IMR-90 (cell line): ENCODE data around the gene ZNF180. TPM values are rescaled to one million over a fixed set of nuclear protein-coding genes. Genes with fewer than 3 reads are reported as not detected.

Experiments
- ATAC-seq: fragments of 200-7000 bp; cut with Tn5 transposase; 2 replicates; pipeline ENCODE4 v1.9.1; 2020; ENCODE audit warnings: low read depth, mild to moderate bottlenecking, moderate library complexity
- BruUV-seq: library from RNA; stranded (reverse); fragments of 400-500 nt; replicated peaks from 2 replicates; lab custom pipeline; 2021; lab: Mats Ljungman, UMichigan
- CTCF ChIA-PET: fragments of 300-600 bp; formaldehyde crosslinking; extraction: SDS; loops from one replicate; lab custom pipeline; 2021; ENCODE audit warnings: antibody characterized with exemption; lab: Yijun Ruan, JAX
- POLR2A ChIA-PET: fragments of 300-600 bp; sonication (Branson Sonifier 250); formaldehyde crosslinking; loops from one replicate; lab custom pipeline; 2022; ENCODE audit warnings: antibody characterized with exemption; ENCODE audit not compliant: unreplicated experiment; lab: Charles Lee
- DNase-seq: peaks from one replicate; pipeline ENCODE4 v3.0.0; 2013
- H2AFZ ChIP-seq: replicated peaks from 2 replicates; pipeline ENCODE3; 2013; ENCODE audit warnings: low read length, mild to moderate bottlenecking; ENCODE audit not compliant: poor library complexity
- H2AK5ac ChIP-seq: 2 replicates; pipeline ENCODE4 v1.6.1; 2013; ENCODE audit warnings: low read depth, low read length, inconsistent platforms
- H2AK9ac ChIP-seq: replicated peaks from 2 replicates; pipeline ENCODE3; 2013; ENCODE audit warnings: mild to moderate bottlenecking, low read depth, low read length, moderate library complexity; ENCODE audit not compliant: poor library complexity
- H2BK120ac ChIP-seq: 2 replicates; pipeline ENCODE4 v1.6.1; 2013; ENCODE audit warnings: low read depth, low read length, inconsistent platforms
- H2BK15ac ChIP-seq: 3 replicates; pipeline ENCODE4 v1.6.1; 2013; ENCODE audit warnings: low read depth, low read length, inconsistent platforms
- H2BK20ac ChIP-seq: 2 replicates; pipeline ENCODE4 v1.6.1; 2013; ENCODE audit warnings: low read depth, mild to moderate bottlenecking, inconsistent platforms, low read length, moderate library complexity
- H2BK5ac ChIP-seq: 2 replicates; pipeline ENCODE4 v1.6.1; 2013; ENCODE audit warnings: mild to moderate bottlenecking, low read depth, low read length, inconsistent platforms; ENCODE audit not compliant: poor library complexity, severe bottlenecking
- H3K14ac ChIP-seq: replicated peaks from 2 replicates; pipeline ENCODE4 v1.6.1; 2013; ENCODE audit warnings: low read depth, low read length, inconsistent platforms
- H3K18ac ChIP-seq: 2 replicates; pipeline ENCODE4 v1.6.1; 2013; ENCODE audit warnings: low read depth, low read length, control low read depth
- H3K23ac ChIP-seq: 2 replicates; pipeline ENCODE4 v1.6.1; 2013; ENCODE audit warnings: low read depth, low read length, inconsistent platforms
- H3K27ac ChIP-seq: 2 replicates; pipeline ENCODE4 v1.5.1; 2013; ENCODE audit warnings: mild to moderate bottlenecking, control low read depth, low read length; ENCODE audit not compliant: insufficient read depth
- H3K27me3 ChIP-seq: 2 replicates; pipeline ENCODE4 v1.6.1; 2013; ENCODE audit warnings: low read length; ENCODE audit not compliant: control insufficient read depth, insufficient read depth
- H3K36me3 ChIP-seq: 2 replicates; pipeline ENCODE4 v1.6.1; 2013; ENCODE audit warnings: low read length, mixed read lengths; ENCODE audit not compliant: control insufficient read depth, insufficient read depth
- H3K4ac ChIP-seq: 2 replicates; pipeline ENCODE4 v1.6.1; 2013; ENCODE audit warnings: low read depth, low read length, inconsistent platforms
- H3K4me1 ChIP-seq: 2 replicates; pipeline ENCODE4 v1.6.1; 2013; ENCODE audit warnings: low read length, mixed read lengths; ENCODE audit not compliant: control insufficient read depth, insufficient read depth
- H3K4me2 ChIP-seq: 2 replicates; pipeline ENCODE4 v1.6.1; 2013; ENCODE audit warnings: low read depth, mild to moderate bottlenecking, control low read depth, low read length, moderate library complexity
- H3K4me3 ChIP-seq: 2 replicates; pipeline ENCODE4 v1.5.1; 2013; ENCODE audit warnings: low read depth, mild to moderate bottlenecking, control low read depth, low read length, moderate library complexity; ENCODE audit not compliant: insufficient read depth
- H3K56ac ChIP-seq: 2 replicates; pipeline ENCODE4 v1.6.1; 2013; ENCODE audit warnings: low read length, inconsistent platforms; ENCODE audit not compliant: insufficient read depth; ENCODE audit errors: extremely low read depth
- H3K79me1 ChIP-seq, 2 experiments: 2 replicates each; pipeline ENCODE4 v1.6.1; 2013; ENCODE audit warnings: low read length in 2 of 2, inconsistent platforms in 1 of 2, low read depth in 1 of 2
- H3K9ac ChIP-seq: 2 replicates; pipeline ENCODE4 v1.6.1; 2013; ENCODE audit warnings: low read depth, low read length, control low read depth
- H3K9me1 ChIP-seq: 2 replicates; pipeline ENCODE4 v1.6.1; 2013; ENCODE audit warnings: low read length, inconsistent platforms; ENCODE audit not compliant: insufficient read depth
- H3K9me3 ChIP-seq: 2 replicates; pipeline ENCODE4 v1.6.1; 2013; ENCODE audit warnings: low read length; ENCODE audit not compliant: control insufficient read depth, insufficient read depth
- H4K20me1 ChIP-seq: 2 replicates; pipeline ENCODE4 v1.6.1; 2013; ENCODE audit warnings: low read length, inconsistent platforms; ENCODE audit not compliant: insufficient read depth
- H4K5ac ChIP-seq: 2 replicates; pipeline ENCODE4 v1.6.1; 2013; ENCODE audit warnings: mild to moderate bottlenecking, low read depth, low read length, control low read depth
- H4K8ac ChIP-seq, 2 experiments: 2 replicates each; pipeline ENCODE4 v1.6.1; 2013; ENCODE audit warnings: low read depth in 2 of 2, low read length in 2 of 2, control low read depth in 1 of 2, inconsistent platforms in 1 of 2
- H4K91ac ChIP-seq: 2 replicates; pipeline ENCODE4 v1.6.1; 2013; ENCODE audit warnings: low read depth, low read length, inconsistent platforms; ENCODE audit not compliant: insufficient read depth
- BHLHE40 ChIP-seq: fragments of 150-350 bp; IDR thresholded peaks from 2 replicates; pipeline ENCODE4 v1.6.1; 2016; ENCODE audit warnings: mild to moderate bottlenecking, low read depth, low read length
- CEBPB ChIP-seq: IDR thresholded peaks from 2 replicates; pipeline ENCODE4 v1.6.1; 2012; ENCODE audit warnings: low read depth, low read length, improper control_type of control experiment
- CHD1 ChIP-seq: IDR thresholded peaks from 2 replicates; pipeline ENCODE4 v1.6.1; 2012; ENCODE audit warnings: low read depth, low read length, improper control_type of control experiment
- CTCF ChIP-seq: conservative IDR thresholded peaks from 2 replicates; pipeline ENCODE4 v1.5.1; 2012; ENCODE audit warnings: mild to moderate bottlenecking, low read depth, low read length, improper control_type of control experiment
- FOS ChIP-seq: fragments of 150-350 bp; IDR thresholded peaks from 2 replicates; pipeline ENCODE4 v1.6.1; 2016; ENCODE audit warnings: low read depth, low read length
- MAFK ChIP-seq: IDR thresholded peaks from 2 replicates; pipeline ENCODE4 v1.6.1; 2012; ENCODE audit warnings: low read depth, low read length, improper control_type of control experiment
- MAZ ChIP-seq: IDR thresholded peaks from 2 replicates; pipeline ENCODE4 v1.6.1; 2012; ENCODE audit warnings: low read depth, mild to moderate bottlenecking, low read length, improper control_type of control experiment, moderate library complexity, borderline replicate concordance
- MXI1 ChIP-seq: IDR thresholded peaks from 2 replicates; pipeline ENCODE4 v1.6.1; 2012; ENCODE audit warnings: low read depth, mild to moderate bottlenecking, low read length, moderate library complexity, borderline replicate concordance
- NFE2L2 ChIP-seq: fragments of 150-350 bp; IDR thresholded peaks from 2 replicates; pipeline ENCODE4 v1.6.1; 2016; ENCODE audit warnings: low read depth, mild to moderate bottlenecking, low read length
- POLR2A ChIP-seq: IDR thresholded peaks from 2 replicates; pipeline ENCODE4 v1.6.1; 2012; ENCODE audit warnings: mild to moderate bottlenecking, low read depth, low read length
- RAD21 ChIP-seq: IDR thresholded peaks from 2 replicates; pipeline ENCODE4 v1.6.1; 2012; ENCODE audit warnings: low read length, improper control_type of control experiment
- RCOR1 ChIP-seq: IDR thresholded peaks from 2 replicates; pipeline ENCODE4 v1.6.1; 2012; ENCODE audit warnings: mild to moderate bottlenecking, low read length, improper control_type of control experiment; ENCODE audit not compliant: insufficient replicate concordance
- RFX5 ChIP-seq: IDR thresholded peaks from 2 replicates; pipeline ENCODE4 v1.8.0; 2012; ENCODE audit warnings: low read depth, mild to moderate bottlenecking, low read length, moderate library complexity
- SMC3 ChIP-seq: fragments of 150-350 bp; IDR thresholded peaks from 2 replicates; pipeline ENCODE4 v1.6.1; 2016; ENCODE audit warnings: low read depth, mild to moderate bottlenecking, antibody characterized with exemption, low read length, moderate library complexity
- WGBS, 2 experiments: methylation state at CpG; one replicate each; pipeline versions ENCODE4 v1.1.5 to v1.1.7; 2013; ENCODE audit warnings: missing lambda C conversion rate in 2 of 2; ENCODE audit not compliant: insufficient read length in 1 of 2; ENCODE audit errors: extremely low coverage in 2 of 2; 5-methylcytosine and 5-hydroxymethylcytosine counted together
- dilution Hi-C: fragments of 300-500 bp; cut with HindIII; formaldehyde crosslinking; loops from one replicate; pipeline ENCODE4 v1.14.3; 2018; ENCODE audit warnings: low sequenced_read_pairs; ENCODE audit not compliant: unreplicated experiment
- in situ Hi-C: fragments of 300-500 bp; cut with MboI; formaldehyde crosslinking; loops from 3 replicates; pipeline ENCODE4 v1.14.3; 2019; ENCODE audit warnings: low sequenced_read_pairs, inconsistent platforms, mixed read lengths
- intact Hi-C: fragments of 100-400 bp; cut with micrococcal nuclease; formaldehyde crosslinking; loops from 2 replicates; pipeline ENCODE4 v1.10.0; 2022
- polyA plus RNA-seq, 3 experiments: library from polyadenylated mRNA; depleted of rRNA; stranded (reverse); fragments of >200 nt; gene quantifications; 2 replicates each; pipeline ENCODE4 v1.2.3, GENCODE V29; 2012; ENCODE audit warnings: low replicate concordance in 1 of 3
- total RNA-seq: library from RNA; depleted of rRNA; stranded (reverse); fragments of >200 nt; gene quantifications from 2 replicates; pipeline ENCODE4 v1.2.3, GENCODE V29; 2012
- TF ChIP-seq, protein P1 (sequence below): fragments of 150-350 bp; IDR thresholded peaks from 2 replicates; pipeline ENCODE4 v1.6.1; 2016; ENCODE audit warnings: low read depth, mild to moderate bottlenecking, low read length, moderate library complexity, borderline replicate concordance
- TF ChIP-seq, protein P2 (sequence below): fragments of 150-350 bp; IDR thresholded peaks from 2 replicates; pipeline ENCODE4 v1.6.1; 2017; ENCODE audit warnings: mild to moderate bottlenecking, antibody characterized with exemption, low read length, low read depth

Gene ZNF180
- total and polyA plus RNA-seq, 2 of the 4 experiments (the other 2 are of a cell fraction), result 2.8 to 26.3 TPM

DNA sequence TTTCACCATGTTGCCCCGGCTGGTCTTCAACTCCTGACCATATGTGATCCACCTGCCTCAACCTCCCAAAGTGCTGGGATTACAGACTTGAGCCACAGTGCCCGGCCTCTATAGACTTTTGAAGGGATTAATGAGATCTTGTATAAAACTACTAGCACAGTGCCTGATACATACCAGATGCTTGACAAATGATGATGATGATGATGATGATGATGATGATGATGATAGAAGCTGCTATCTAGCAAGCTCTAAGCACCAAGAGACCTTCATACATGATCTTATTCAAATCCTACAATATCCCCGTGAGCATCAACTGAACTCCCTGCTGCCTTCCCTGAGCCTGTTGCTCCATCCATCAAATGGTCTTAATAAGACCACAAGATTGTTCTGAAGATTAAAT is 14.7 kb upstream of the ZNF180 start:
- WGBS, 2 experiments, result no CpG with 5 or more reads among the region's 3 CpGs

More for the DNA sequence above, 14.7 kb upstream of the ZNF180 start:
- Histone ChIP-seq H4K20me1 (no peaks in the 10 kb centered on the region), H3K27ac (no peak overlapping the region), H3K4ac (no peak overlapping the region), H2AK5ac (no peak overlapping the region), H3K9me3 (no peaks in the 10 kb centered on the region), H4K91ac (no peak overlapping the region), H4K5ac (no peak overlapping the region), H3K56ac (no peak overlapping the region), H3K4me1 (no peaks in the 10 kb centered on the region), H2AK9ac (no peak overlapping the region), H3K27me3 (peaks cover 3% of the 10 kb centered on the region; the same call in 1 of the 2 replicates), H2BK5ac (no peak overlapping the region), H3K23ac (no peak overlapping the region), H3K4me3 (no peak overlapping the region), H2BK15ac (no peak overlapping the region), H3K9ac (no peak overlapping the region), H3K36me3 (no peaks in the 10 kb centered on the region), H3K79me1 (no peaks in the 10 kb centered on the region), H3K14ac (no peak overlapping the region), H2BK120ac (no peak overlapping the region), H3K4me2 (no peak overlapping the region), H3K18ac (no peak overlapping the region), H2AFZ (no peak overlapping the region), H3K9me1 (no peaks in the 10 kb centered on the region), H4K8ac (no peak overlapping the region), H2BK20ac (no peak overlapping the region)
- TF ChIP-seq POLR2A, result no peak
- TF ChIP-seq CHD1, result no peak
- TF ChIP-seq, protein P1, sequence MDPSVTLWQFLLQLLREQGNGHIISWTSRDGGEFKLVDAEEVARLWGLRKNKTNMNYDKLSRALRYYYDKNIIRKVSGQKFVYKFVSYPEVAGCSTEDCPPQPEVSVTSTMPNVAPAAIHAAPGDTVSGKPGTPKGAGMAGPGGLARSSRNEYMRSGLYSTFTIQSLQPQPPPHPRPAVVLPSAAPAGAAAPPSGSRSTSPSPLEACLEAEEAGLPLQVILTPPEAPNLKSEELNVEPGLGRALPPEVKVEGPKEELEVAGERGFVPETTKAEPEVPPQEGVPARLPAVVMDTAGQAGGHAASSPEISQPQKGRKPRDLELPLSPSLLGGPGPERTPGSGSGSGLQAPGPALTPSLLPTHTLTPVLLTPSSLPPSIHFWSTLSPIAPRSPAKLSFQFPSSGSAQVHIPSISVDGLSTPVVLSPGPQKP, result no peak
- no peak for TF ChIP-seq BHLHE40
- TF ChIP-seq MAZ, result no peak
- TF ChIP-seq CTCF, result no peak
- TF ChIP-seq RFX5, result no peak
- no peak for TF ChIP-seq RCOR1
- TF ChIP-seq, protein P2, sequence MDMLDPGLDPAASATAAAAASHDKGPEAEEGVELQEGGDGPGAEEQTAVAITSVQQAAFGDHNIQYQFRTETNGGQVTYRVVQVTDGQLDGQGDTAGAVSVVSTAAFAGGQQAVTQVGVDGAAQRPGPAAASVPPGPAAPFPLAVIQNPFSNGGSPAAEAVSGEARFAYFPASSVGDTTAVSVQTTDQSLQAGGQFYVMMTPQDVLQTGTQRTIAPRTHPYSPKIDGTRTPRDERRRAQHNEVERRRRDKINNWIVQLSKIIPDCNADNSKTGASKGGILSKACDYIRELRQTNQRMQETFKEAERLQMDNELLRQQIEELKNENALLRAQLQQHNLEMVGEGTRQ, result no peak
- TF ChIP-seq MAFK, result no peak
- TF ChIP-seq RAD21, result no peak
- TF ChIP-seq NFE2L2, result no peak
- TF ChIP-seq CEBPB, result no peak
- no peak for TF ChIP-seq FOS
- no peak for TF ChIP-seq MXI1
- no peak for TF ChIP-seq SMC3
- ChIA-PET CTCF (interaction anchor here (1.1 kb wide), 1 partner anchor 15 kb away, joined by 3 read pairs; no protein-coding TSS in a partner anchor), POLR2A (no interaction called here)
- ATAC-seq, result no peak
- intact Hi-C loops, result no loop called here
- no peak for DNase-seq
- in situ Hi-C loops, result no loop called here
- no TSS peak for BruUV-seq
- dilution Hi-C loops, result no loop called here
